ENCODE measurements around the gene CDH13. TPM values are rescaled to one million over a fixed set of nuclear protein-coding genes. Genes with fewer than 3 reads are reported as not detected.

Gene CDH13
- total RNA-seq, 1 donor = 102 TPM

- DNase-seq (ENCODE audit: insufficient read length, low spot score, missing footprints) = no peak
- H3K36me3 ChIP-seq (ENCODE audit: insufficient read depth, low read length) = no peaks in the 10 kb centered on the region
Measured at GRCh38 chr16:83200005-83200779, 573.4 kb downstream of the CDH13 start.

GRCh38 chr16:83201748-83202147, 575.0 kb downstream of the CDH13 start:
- no peak for DNase-seq (ENCODE audit: insufficient read length, low spot score, missing footprints)
- no peaks in the 10 kb centered on the region for H3K27me3 ChIP-seq (ENCODE audit: insufficient read depth, low read length)
- H3K4me3 ChIP-seq (ENCODE audit: insufficient read depth, low read length) = no peak overlapping the region
- H3K4me1 ChIP-seq (ENCODE audit: insufficient read depth, low read length) = peaks cover 8% of the 10 kb centered on the region
- no peaks in the 10 kb centered on the region for H3K79me2 ChIP-seq (ENCODE audit: insufficient read depth, low read length)
- H4K20me1 ChIP-seq (ENCODE audit: insufficient read depth, low read length) = no peaks in the 10 kb centered on the region
- no peak overlapping the region for H3K4me2 ChIP-seq (ENCODE audit: insufficient read depth, low read length)
- no peaks in the 10 kb centered on the region for H3K36me3 ChIP-seq (ENCODE audit: insufficient read depth, low read length)
- no peak overlapping the region for H3K27ac ChIP-seq (ENCODE audit: low read depth, low read length)
- H3K9me3 ChIP-seq (ENCODE audit: low read depth, low read length) = no peaks in the 10 kb centered on the region
- no peak for TF ChIP-seq CTCF (IDR thresholded peaks at IDR 0.05; ENCODE audit: extremely low read depth, low read depth, low read length)
- H2AFZ ChIP-seq (ENCODE audit: low read length) = no peak overlapping the region

More at GRCh38 chr16:83200005-83200779, 573.4 kb downstream of the CDH13 start:
- Histone ChIP-seq H3K27me3 (ENCODE audit: insufficient read depth, low read length) (no peaks in the 10 kb centered on the region), H4K20me1 (ENCODE audit: insufficient read depth, low read length) (no peaks in the 10 kb centered on the region), H3K4me3 (ENCODE audit: insufficient read depth, low read length) (no peak overlapping the region), H3K4me2 (ENCODE audit: insufficient read depth, low read length) (peak overlapping the region; percentile 17), H3K9me3 (ENCODE audit: low read depth, low read length) (no peaks in the 10 kb centered on the region), H3K79me2 (ENCODE audit: insufficient read depth, low read length) (no peaks in the 10 kb centered on the region), H3K27ac (ENCODE audit: low read depth, low read length) (no peak overlapping the region), H2AFZ (ENCODE audit: low read length) (no peak overlapping the region), H3K4me1 (ENCODE audit: insufficient read depth, low read length) (no peaks in the 10 kb centered on the region)
- peak; percentile 36 for TF ChIP-seq CTCF (IDR thresholded peaks at IDR 0.05; ENCODE audit: extremely low read depth, low read depth, low read length)

DNA sequence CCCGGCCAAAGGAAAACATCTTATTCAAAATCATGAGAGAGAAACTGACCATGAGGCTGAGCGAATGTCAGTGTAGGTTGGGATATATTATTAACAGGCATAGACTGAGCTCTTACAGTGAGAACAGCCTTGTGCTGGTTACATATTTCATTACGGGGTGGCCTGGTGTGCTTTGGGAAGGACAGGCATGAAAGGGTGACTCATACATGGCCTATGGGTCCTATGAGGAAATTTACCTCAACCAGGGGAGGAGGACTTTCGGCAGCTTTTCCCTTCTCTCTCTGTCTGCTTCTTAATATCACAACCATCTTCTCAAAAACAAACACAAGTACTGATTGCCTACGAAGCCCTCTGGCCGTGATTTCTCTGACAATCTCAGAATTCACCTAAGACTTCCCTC, 579.1 kb downstream of the CDH13 start:
- no peaks in the 10 kb centered on the region for H3K36me3 ChIP-seq (ENCODE audit: insufficient read depth, low read length)
- DNase-seq (ENCODE audit: insufficient read length, low spot score, missing footprints) = no peak
- no peaks in the 10 kb centered on the region for H3K9me3 ChIP-seq (ENCODE audit: low read depth, low read length)
- H3K4me1 ChIP-seq (ENCODE audit: insufficient read depth, low read length) = peaks cover 9% of the 10 kb centered on the region
- H3K27ac ChIP-seq (ENCODE audit: low read depth, low read length) = no peak overlapping the region
- H3K4me3 ChIP-seq (ENCODE audit: insufficient read depth, low read length) = no peak overlapping the region
- no peaks in the 10 kb centered on the region for H3K79me2 ChIP-seq (ENCODE audit: insufficient read depth, low read length)
- H4K20me1 ChIP-seq (ENCODE audit: insufficient read depth, low read length) = no peaks in the 10 kb centered on the region
- H2AFZ ChIP-seq (ENCODE audit: low read length) = no peak overlapping the region
- no peak for TF ChIP-seq CTCF (IDR thresholded peaks at IDR 0.05; ENCODE audit: extremely low read depth, low read depth, low read length)
- H3K4me2 ChIP-seq (ENCODE audit: insufficient read depth, low read length) = no peak overlapping the region
- H3K27me3 ChIP-seq (ENCODE audit: insufficient read depth, low read length) = no peaks in the 10 kb centered on the region

- DNase-seq (ENCODE audit: insufficient read length, low spot score, missing footprints) = peak; percentile 68
- H3K4me3 ChIP-seq (ENCODE audit: insufficient read depth, low read length) = no peak overlapping the region
- no peaks in the 10 kb centered on the region for H3K9me3 ChIP-seq (ENCODE audit: low read depth, low read length)
- peaks cover 9% of the 10 kb centered on the region for H3K4me1 ChIP-seq (ENCODE audit: insufficient read depth, low read length)
- H2AFZ ChIP-seq (ENCODE audit: low read length) = no peak overlapping the region
- no peaks in the 10 kb centered on the region for H3K79me2 ChIP-seq (ENCODE audit: insufficient read depth, low read length)
- H3K4me2 ChIP-seq (ENCODE audit: insufficient read depth, low read length) = no peak overlapping the region
- H3K27me3 ChIP-seq (ENCODE audit: insufficient read depth, low read length) = no peaks in the 10 kb centered on the region
- no peak overlapping the region for H3K27ac ChIP-seq (ENCODE audit: low read depth, low read length)
- no peak for TF ChIP-seq CTCF (IDR thresholded peaks at IDR 0.05; ENCODE audit: extremely low read depth, low read depth, low read length)
- H3K36me3 ChIP-seq (ENCODE audit: insufficient read depth, low read length) = no peaks in the 10 kb centered on the region
- no peaks in the 10 kb centered on the region for H4K20me1 ChIP-seq (ENCODE audit: insufficient read depth, low read length)
Measured at GRCh38 chr16:83206426-83206825, 579.7 kb downstream of the CDH13 start.
